HUES6 (cell line): ENCODE results near the gene RCOR2.
"Not testable (repeated sequence)": the region's sequence is repeated elsewhere in the genome, so short reads cannot be mapped to it uniquely, and the experiment has no call there.

Source experiments
- H3K27ac ChIP-seq: 2 replicates; pipeline ENCODE4 v1.7.0; 2013; ENCODE audit warnings: low read depth, mild to moderate bottlenecking, low read length, inconsistent platforms
- H3K27me3 ChIP-seq: 2 replicates; pipeline ENCODE4 v1.6.1; 2013; ENCODE audit warnings: low read length; ENCODE audit not compliant: control insufficient read depth, insufficient read depth
- H3K36me3 ChIP-seq: 2 replicates; pipeline ENCODE4 v1.6.1; 2013; ENCODE audit warnings: low read length; ENCODE audit not compliant: control insufficient read depth, insufficient read depth
- H3K4me1 ChIP-seq: 2 replicates; pipeline ENCODE4 v1.6.1; 2013; ENCODE audit warnings: low read length; ENCODE audit not compliant: control insufficient read depth, insufficient read depth
- H3K4me3 ChIP-seq: 2 replicates; pipeline ENCODE4 v1.5.1; 2013; ENCODE audit warnings: low read depth, low read length
- H3K9ac ChIP-seq: one replicate; pipeline ENCODE4 v1.6.1; 2013; ENCODE audit warnings: mild to moderate bottlenecking, low read length
- H3K9me3 ChIP-seq: 2 replicates; pipeline ENCODE4 v1.6.1; 2013; ENCODE audit warnings: low read depth, low read length; ENCODE audit not compliant: control insufficient read depth, insufficient read depth

The RCOR2 gene

GRCh38 chr11:63916837-63917691, at the start of gene RCOR2:
TSS of gene RCOR2 (minus strand) at chr11:63917164. CDS start at chr11:63916456, 708 bp downstream.
- Histone ChIP-seq H3K9ac (peak within 1 kb of the TSS; percentile 93), H3K27me3 (no peaks in the 10 kb centered on the region), H3K9me3 (peaks cover 6% of the 10 kb centered on the region; the same call in 1 of the 2 replicates), H3K36me3 (peaks cover 26% of the 10 kb centered on the region), H3K4me3 (peak within 1 kb of the TSS; percentile 96), H3K27ac (peak within 1 kb of the TSS; percentile 99), H3K4me1 (peaks cover 32% of the 10 kb centered on the region)

GRCh38 chr11:63966444-63966843, 49.5 kb upstream of the RCOR2 start:
- peaks cover 9% of the 10 kb centered on the region; the same call in 1 of the 2 replicates for H3K27me3 ChIP-seq
- no peaks in the 10 kb centered on the region for H3K36me3 ChIP-seq

GRCh38 chr11:63963895-63964294, 46.9 kb upstream of the RCOR2 start:
- not testable (repeated sequence) for H3K9me3 ChIP-seq, H3K4me3 ChIP-seq, H3K27ac ChIP-seq, H3K4me1 ChIP-seq, H3K27me3 ChIP-seq, H3K36me3 ChIP-seq, H3K9ac ChIP-seq

More at GRCh38 chr11:63966444-63966843, 49.5 kb upstream of the RCOR2 start:
- no peaks in the 10 kb centered on the region for H3K9me3 ChIP-seq
- no peak overlapping the region for H3K9ac ChIP-seq
- H3K4me3 ChIP-seq: no peak overlapping the region
- H3K27ac ChIP-seq: no peak overlapping the region
- peaks cover 4% of the 10 kb centered on the region for H3K4me1 ChIP-seq

- peaks cover 8% of the 10 kb centered on the region; the same call in 1 of the 2 replicates for H3K36me3 ChIP-seq
- H3K9ac ChIP-seq: peak overlapping the region; percentile 15
- H3K9me3 ChIP-seq: no peaks in the 10 kb centered on the region
- H3K4me1 ChIP-seq: peaks cover 7% of the 10 kb centered on the region
- no peaks in the 10 kb centered on the region for H3K27me3 ChIP-seq
- H3K27ac ChIP-seq: no peak overlapping the region
- H3K4me3 ChIP-seq: no peak overlapping the region
Measured at GRCh38 chr11:63961608-63962412, 44.8 kb upstream of the RCOR2 start.

GRCh38 chr11:63958008-63958407, 41.0 kb upstream of the RCOR2 start:
- Histone ChIP-seq H3K9me3 (no peaks in the 10 kb centered on the region), H3K4me1 (peaks cover 7% of the 10 kb centered on the region), H3K27me3 (no peaks in the 10 kb centered on the region), H3K9ac (no peak overlapping the region), H3K4me3 (no peak overlapping the region), H3K27ac (no peak overlapping the region), H3K36me3 (peaks cover 42% of the 10 kb centered on the region)

- H3K27ac ChIP-seq: no peak overlapping the region
- peaks cover 68% of the 10 kb centered on the region for H3K36me3 ChIP-seq
- no peak overlapping the region for H3K9ac ChIP-seq
Measured at GRCh38 chr11:63952570-63952969, 35.6 kb upstream of the RCOR2 start.

GRCh38 chr11:63951779-63952536, 35.0 kb upstream of the RCOR2 start:
- H3K4me3 ChIP-seq: no peak overlapping the region
- no peaks in the 10 kb centered on the region for H3K27me3 ChIP-seq
- no peaks in the 10 kb centered on the region for H3K9me3 ChIP-seq
- H3K27ac ChIP-seq: no peak overlapping the region
- H3K4me1 ChIP-seq: no peaks in the 10 kb centered on the region
- H3K9ac ChIP-seq: peak overlapping the region; percentile 0
- peaks cover 67% of the 10 kb centered on the region for H3K36me3 ChIP-seq

More at GRCh38 chr11:63952570-63952969, 35.6 kb upstream of the RCOR2 start:
- H3K4me1 ChIP-seq: no peaks in the 10 kb centered on the region
- no peaks in the 10 kb centered on the region for H3K9me3 ChIP-seq
- no peak overlapping the region for H3K4me3 ChIP-seq
- H3K27me3 ChIP-seq: no peaks in the 10 kb centered on the region

- Histone ChIP-seq H3K4me1 (peaks cover 9% of the 10 kb centered on the region; the same call in 1 of the 2 replicates), H3K36me3 (peaks cover 27% of the 10 kb centered on the region), H3K27ac (no peak overlapping the region), H3K9me3 (no peaks in the 10 kb centered on the region), H3K9ac (peak overlapping the region; percentile 5), H3K27me3 (no peaks in the 10 kb centered on the region), H3K4me3 (no peak overlapping the region)
Measured at GRCh38 chr11:63945477-63946163, 28.7 kb upstream of the RCOR2 start.

- Histone ChIP-seq H3K36me3 (peaks cover 26% of the 10 kb centered on the region), H3K9ac (no peak overlapping the region), H3K9me3 (no peaks in the 10 kb centered on the region), H3K4me1 (peaks cover 9% of the 10 kb centered on the region; the same call in 1 of the 2 replicates), H3K27me3 (no peaks in the 10 kb centered on the region), H3K4me3 (no peak overlapping the region), H3K27ac (no peak overlapping the region)
Measured at GRCh38 chr11:63944987-63945386, 28.0 kb upstream of the RCOR2 start.

GRCh38 chr11:63942803-63943202, 25.8 kb upstream of the RCOR2 start:
- peaks cover 13% of the 10 kb centered on the region; the same call in 1 of the 2 replicates for H3K4me1 ChIP-seq
- H3K4me3 ChIP-seq: no peak overlapping the region
- H3K27me3 ChIP-seq: no peaks in the 10 kb centered on the region
- peaks cover 17% of the 10 kb centered on the region for H3K36me3 ChIP-seq
- no peak overlapping the region for H3K27ac ChIP-seq
- no peaks in the 10 kb centered on the region for H3K9me3 ChIP-seq
- no peak overlapping the region for H3K9ac ChIP-seq
